ENCODE data around the gene ARPC1B. TPM values are rescaled to one million over a fixed set of nuclear protein-coding genes. Genes with fewer than 3 reads are reported as not detected.

Gene ARPC1B
- total and polyA plus RNA-seq, 9 of the 15 experiments (the other 6 are each of a cell fraction or from before 2014, with no cell fraction given): 6.7 to 357 (median 211) TPM

GRCh38 chr7:99389772-99390171, 15.2 kb downstream of the ARPC1B start:
- TF ChIP-seq POLR2A (conservative IDR thresholded peaks at IDR 0.05) (0 out of 2 replicates have a peak, but pooled peaks have one; percentile 9), RBFOX2 (IDR thresholded peaks at IDR 0.05; ENCODE audit: low read depth, low read length) (peak; percentile 47; the same call in 1 of the 2 replicates), SAFB (IDR thresholded peaks at IDR 0.05; ENCODE audit: borderline replicate concordance, low read depth, low read length) (no peak), POLR2G (IDR thresholded peaks at IDR 0.05; ENCODE audit: low read depth, low read length) (peak; percentile 66), ZNF134 (CRISPR knock-in tag; conservative IDR thresholded peaks at IDR 0.05) (no peak), ZBTB40 (IDR thresholded peaks at IDR 0.05) (no peak), ZBTB40 (CRISPR knock-in tag; IDR thresholded peaks at IDR 0.05) (no peak)
- TF ChIP-seq, protein P1, sequence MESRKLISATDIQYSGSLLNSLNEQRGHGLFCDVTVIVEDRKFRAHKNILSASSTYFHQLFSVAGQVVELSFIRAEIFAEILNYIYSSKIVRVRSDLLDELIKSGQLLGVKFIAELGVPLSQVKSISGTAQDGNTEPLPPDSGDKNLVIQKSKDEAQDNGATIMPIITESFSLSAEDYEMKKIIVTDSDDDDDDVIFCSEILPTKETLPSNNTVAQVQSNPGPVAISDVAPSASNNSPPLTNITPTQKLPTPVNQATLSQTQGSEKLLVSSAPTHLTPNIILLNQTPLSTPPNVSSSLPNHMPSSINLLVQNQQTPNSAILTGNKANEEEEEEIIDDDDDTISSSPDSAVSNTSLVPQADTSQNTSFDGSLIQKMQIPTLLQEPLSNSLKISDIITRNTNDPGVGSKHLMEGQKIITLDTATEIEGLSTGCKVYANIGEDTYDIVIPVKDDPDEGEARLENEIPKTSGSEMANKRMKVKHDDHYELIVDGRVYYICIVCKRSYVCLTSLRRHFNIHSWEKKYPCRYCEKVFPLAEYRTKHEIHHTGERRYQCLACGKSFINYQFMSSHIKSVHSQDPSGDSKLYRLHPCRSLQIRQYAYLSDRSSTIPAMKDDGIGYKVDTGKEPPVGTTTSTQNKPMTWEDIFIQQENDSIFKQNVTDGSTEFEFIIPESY (CRISPR knock-in tag; IDR thresholded peaks at IDR 0.05): peak; percentile 60
- CTCF ChIA-PET (ENCODE audit: low intra/inter-chr PET ratio): no interaction called here
- POLR2A ChIA-PET: interaction anchor here (1.2 kb wide), 1 partner anchor 10 kb away, joined by 4 read pairs; no protein-coding TSS in a partner anchor

More at GRCh38 chr7:99389772-99390171, 15.2 kb downstream of the ARPC1B start:
- H3K4me2 ChIP-seq (ENCODE audit: insufficient read depth, low read length): no peak overlapping the region
- no peak overlapping the region for H3K4me3 ChIP-seq
- DNase-seq (ENCODE audit: extremely low read depth in 1 of 4, low spot score in 3 of 4) (no peak), ATAC-seq (no peak), FAIRE-seq (no peak)
- H3K79me2 ChIP-seq (ENCODE audit: control insufficient read depth, insufficient read depth, low read length): 0 out of 3 replicates have a peak, but pooled peaks cover 4% of the 10 kb centered on the region
- H3K27ac ChIP-seq (ENCODE audit: extremely low read depth, low read depth, low read length): no peak overlapping the region
- WGBS (ENCODE audit: insufficient coverage, low coverage, missing lambda C conversion rate): 88% methylated on average over 13 of the region's 13 CpGs
- intact Hi-C loops (cut with micrococcal nuclease) (loop anchor here (5.0 kb wide), 2 partner anchors 62 to 247 kb away; partner anchors contain the start of genes ARPC1A and SMURF1), in situ Hi-C loops (cut with MboI) (no loop called here)
- no TSS peak for BruUV-seq (replicated peaks)
- H3K9ac ChIP-seq (ENCODE audit: insufficient read depth in 1 of 2, low read depth in 2 of 2, low read length in 2 of 2): peak overlapping the region in 1 of 2 experiments; percentile 78; a peak in 2 of 4 replicates
- H4K20me1 ChIP-seq (replicated peaks; ENCODE audit: control insufficient read depth, insufficient read depth, low read length): peaks cover 8% of the 10 kb centered on the region
- H3K4me1 ChIP-seq (replicated peaks in 1 of 2; ENCODE audit: control insufficient read depth in 2 of 2, insufficient read depth in 2 of 2, low read length in 2 of 2): peaks cover 0 to 38% of the 10 kb centered on the region in 2 experiments; a peak in 2 of 5 replicates
- H3K9me3 ChIP-seq (replicated peaks; ENCODE audit: control insufficient read depth, insufficient read depth, low read depth, low read length): no peaks in the 10 kb centered on the region
- H2AFZ ChIP-seq (ENCODE audit: low read depth, low read length): no peak overlapping the region
- H3K27me3 ChIP-seq (ENCODE audit: control insufficient read depth in 2 of 2, insufficient read depth in 2 of 2, low read length in 2 of 2): no peaks in the 10 kb centered on the region
- H3K9me1 ChIP-seq (ENCODE audit: control insufficient read depth, insufficient read depth, low read length): no peaks in the 10 kb centered on the region
- peaks cover 89% of the 10 kb centered on the region; the same call in 2 of the 3 replicates for H3K36me3 ChIP-seq (ENCODE audit: control insufficient read depth, insufficient read depth, low read length)

All from K562 (cell line).